Epithelial cell of proximal tubule (primary cell): ENCODE data around the gene BAIAP2L2. TPM values are rescaled to one million over a fixed set of nuclear protein-coding genes. Genes with fewer than 3 reads are reported as not detected.

Source experiments
- DNase-seq: peaks from one replicate; pipeline ENCODE4 v3.0.0-alpha.2; 2011; ENCODE audit warnings: low read depth
- H3K4me3 ChIP-seq: 2 replicates; pipeline ENCODE4 v1.5.1; 2011; ENCODE audit warnings: low read depth, mild to moderate bottlenecking, low read length
- CTCF ChIP-seq: conservative IDR thresholded peaks from 2 replicates; pipeline ENCODE4 v1.5.1; 2012; ENCODE audit warnings: low read depth, mild to moderate bottlenecking, low read length
- total RNA-seq: library from RNA; depleted of rRNA; stranded (reverse); fragments of >200 nt; gene quantifications from 2 replicates; pipeline ENCODE4 v1.2.3, GENCODE V29; 2015

Gene BAIAP2L2
- total RNA-seq, 1 donor from 2014 or later, result 6.5 TPM

- no peak for DNase-seq
- no peak overlapping the region for H3K4me3 ChIP-seq
- no peak for TF ChIP-seq CTCF
These were observed 24.7 kb upstream of the BAIAP2L2 start for GRCh38 chr22:38135133-38135706.

- no peak overlapping the region for H3K4me3 ChIP-seq
- DNase-seq, result no peak
- TF ChIP-seq CTCF, result no peak
These were observed 22.8 kb upstream of the BAIAP2L2 start for GRCh38 chr22:38133331-38133730.

GRCh38 chr22:38132794-38133193 is 22.3 kb upstream of the BAIAP2L2 start:
- no peak for DNase-seq
- no peak for TF ChIP-seq CTCF
- H3K4me3 ChIP-seq, result no peak overlapping the region

GRCh38 chr22:38132136-38132535 is 21.7 kb upstream of the BAIAP2L2 start:
- H3K4me3 ChIP-seq, result no peak overlapping the region
- no peak for DNase-seq
- TF ChIP-seq CTCF, result no peak

DNA sequence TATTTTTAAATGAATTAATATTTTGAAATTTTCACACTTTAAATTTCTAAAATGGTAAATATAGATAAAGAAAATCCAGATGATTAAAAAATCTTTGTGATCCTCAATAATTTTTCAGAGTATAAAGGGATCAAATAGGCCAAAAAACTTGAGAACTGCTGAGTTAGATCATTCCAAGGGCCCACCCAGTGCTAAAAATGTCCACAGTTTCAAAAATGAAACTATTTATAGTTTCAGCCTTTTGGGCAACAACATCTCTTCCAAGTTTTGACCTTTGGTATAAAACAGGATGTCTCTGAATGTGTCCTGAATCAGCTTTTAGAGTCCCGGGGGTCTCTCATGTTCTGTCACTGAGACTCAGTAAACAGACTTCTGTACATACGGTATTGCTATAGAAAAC is 20.9 kb upstream of the BAIAP2L2 start:
- no peak overlapping the region for H3K4me3 ChIP-seq
- TF ChIP-seq CTCF, result no peak
- DNase-seq, result no peak

- no peak overlapping the region for H3K4me3 ChIP-seq
- no peak for DNase-seq
- TF ChIP-seq CTCF, result no peak
These were observed 19.4 kb upstream of the BAIAP2L2 start for GRCh38 chr22:38129856-38130255.

GRCh38 chr22:38129021-38129420 is 18.5 kb upstream of the BAIAP2L2 start:
- no peak overlapping the region for H3K4me3 ChIP-seq
- no peak for DNase-seq
- TF ChIP-seq CTCF, result no peak
